Stimulated activated CD8-positive, alpha-beta memory T cell treated with anti-CD3 and anti-CD28 coated beads, Interleukin-4, amount 100 ng/mL, for 24 hours (primary cell): ENCODE measurements around the gene ARMH4.
"Not testable (repeated sequence)": the region's sequence is repeated elsewhere in the genome, so short reads cannot be mapped to it uniquely, and the experiment has no call there.

Source experiments
- DNase-seq: peaks from one replicate; pipeline ENCODE4 v3.0.0-alpha.2; 2020; ENCODE audit warnings: low read depth

ARMH4 gene

DNA sequence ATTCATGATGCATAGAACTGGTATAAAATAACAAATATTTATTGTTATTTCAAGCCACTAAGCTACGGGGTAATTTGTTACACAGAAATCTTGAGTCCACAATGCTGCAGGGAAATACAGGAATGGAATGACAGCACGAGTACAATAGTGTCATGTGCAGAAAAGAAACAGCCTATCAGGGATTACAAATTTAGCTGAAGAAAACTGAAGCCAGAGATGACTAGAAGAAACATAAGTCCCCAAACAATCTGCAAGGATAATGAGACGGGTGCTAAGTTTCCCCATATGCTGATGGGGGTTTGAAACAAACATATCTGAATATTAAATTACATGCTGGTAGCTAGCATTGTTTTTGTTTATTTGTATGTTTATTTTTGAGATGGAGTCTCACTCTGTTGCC lies 8.9 kb downstream of the ARMH4 start:
- no peak for DNase-seq

DNA sequence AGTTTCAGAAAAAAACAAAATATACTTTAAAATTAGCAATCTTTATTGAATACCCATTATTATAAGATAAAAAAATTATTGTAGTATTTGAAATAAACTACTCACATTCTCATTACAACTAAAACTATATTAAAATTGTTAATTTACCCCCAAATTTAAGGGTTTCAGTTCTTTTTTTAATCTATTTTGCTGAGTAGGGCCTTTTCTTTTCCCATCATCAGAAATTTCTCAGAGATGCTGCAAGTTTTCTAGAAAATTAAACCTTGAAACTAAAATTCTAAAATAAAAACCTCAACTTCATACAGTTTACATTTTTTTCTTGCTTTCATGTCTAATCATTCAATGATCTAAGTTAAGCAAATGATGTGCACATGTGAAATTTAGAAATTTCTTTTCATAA lies 10.1 kb downstream of the ARMH4 start:
- no peak for DNase-seq

DNA sequence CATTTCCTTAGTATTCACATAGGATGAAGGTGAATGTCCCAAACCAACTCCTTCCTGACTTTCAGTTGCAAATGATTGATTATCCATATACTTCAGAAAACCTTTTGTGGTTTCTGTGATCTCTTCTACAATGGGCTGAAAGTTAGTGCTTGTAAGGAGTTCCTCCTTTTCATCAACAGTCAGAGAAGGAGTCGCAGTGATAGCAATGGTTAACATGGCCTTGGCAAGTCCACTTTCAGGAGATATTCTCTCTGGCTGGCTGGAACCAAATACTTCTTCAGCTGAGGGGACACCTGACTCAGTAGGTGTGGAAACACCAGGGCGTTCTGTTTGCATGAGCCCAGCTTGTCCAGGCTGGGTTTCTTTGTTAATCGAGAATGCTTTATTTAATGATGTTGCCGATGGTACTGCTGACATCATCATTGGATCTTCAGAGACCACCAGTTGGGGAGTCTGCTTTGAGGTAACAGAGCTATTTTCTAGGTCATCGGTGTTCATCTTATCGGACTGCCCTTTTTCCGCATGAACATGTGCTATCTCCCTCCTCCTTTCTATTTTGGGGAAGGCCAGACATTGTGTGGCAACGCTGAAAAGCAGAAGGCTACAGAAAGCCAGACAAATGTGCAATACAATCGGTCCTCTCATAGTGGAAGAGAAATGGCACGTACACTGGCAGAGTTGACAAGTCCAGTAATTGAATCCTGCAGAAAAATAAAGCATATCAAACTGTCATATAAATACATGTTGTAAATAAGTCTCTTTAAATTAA lies 13.1 kb downstream of the ARMH4 start:
- no peak for DNase-seq

DNA sequence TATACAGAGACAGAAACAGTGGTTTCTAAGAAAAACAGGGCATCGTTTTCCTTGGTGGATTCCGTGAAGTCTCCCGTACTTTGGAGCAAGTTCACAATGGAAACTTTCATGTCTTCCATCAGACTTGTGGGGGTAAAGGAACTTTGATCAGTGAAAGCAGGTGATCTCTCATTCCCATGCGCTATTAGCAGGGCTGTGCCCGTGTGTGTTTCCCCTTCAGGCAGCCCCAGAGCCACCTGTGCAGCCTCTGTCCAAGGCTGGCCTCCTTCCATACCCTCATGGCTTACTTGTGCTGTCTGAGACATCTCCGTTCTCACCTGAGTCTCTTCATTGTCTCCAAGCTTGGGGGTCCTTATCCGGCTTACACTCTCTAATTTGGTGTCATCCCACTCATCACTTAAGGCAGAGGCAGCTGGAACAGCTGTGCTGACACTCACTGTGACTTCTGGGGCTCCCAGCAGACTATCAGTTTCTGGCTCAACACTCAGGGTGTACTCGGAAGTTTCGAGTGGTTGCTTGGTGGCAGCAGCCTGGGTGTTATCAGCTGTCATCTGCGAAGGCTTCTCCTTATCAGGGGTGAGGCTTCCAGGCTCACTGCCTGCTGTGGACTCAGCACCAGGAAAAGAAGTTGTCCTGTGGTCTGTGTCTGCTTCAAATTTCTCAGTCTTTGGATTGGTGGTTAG lies 13.8 kb downstream of the ARMH4 start:
- no peak for DNase-seq

DNA sequence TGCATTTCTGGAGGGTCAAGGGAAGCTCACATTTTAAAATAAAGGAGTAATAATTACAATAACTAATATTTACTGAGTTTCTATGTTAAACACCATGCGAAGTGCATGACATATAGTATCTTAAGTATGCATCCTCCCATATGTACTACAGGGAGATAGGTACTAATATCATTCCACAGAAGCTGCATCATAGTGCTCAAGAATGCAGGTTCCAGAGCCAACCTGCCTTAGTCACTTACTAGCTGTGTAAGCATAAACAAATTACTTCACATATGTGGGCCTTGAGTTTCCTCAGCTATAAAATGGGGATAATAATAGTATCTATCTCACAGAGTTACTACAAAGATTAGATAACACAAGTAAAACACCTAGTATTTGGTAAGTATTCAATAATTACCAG lies 18.3 kb downstream of the ARMH4 start:
- no peak for DNase-seq

DNA sequence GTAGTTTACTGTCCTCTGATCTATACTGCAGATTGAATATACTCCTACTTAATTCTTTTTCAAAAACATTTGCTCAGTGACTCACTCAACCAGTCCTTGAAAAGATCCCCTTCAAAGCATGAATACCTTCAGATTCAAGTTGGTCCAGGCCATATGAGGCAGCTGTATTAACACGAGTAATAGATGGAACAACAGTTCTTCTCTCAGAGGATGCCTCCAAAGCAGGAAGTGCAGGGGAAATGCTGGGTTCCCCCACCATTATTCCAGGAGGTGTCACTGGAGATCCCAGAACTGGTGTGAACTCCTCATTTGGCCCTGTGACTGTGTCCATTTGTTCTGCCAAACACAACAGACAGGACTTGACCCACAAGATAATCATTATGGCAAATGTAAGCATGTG lies 20.6 kb downstream of the ARMH4 start:
- no peak for DNase-seq

DNA sequence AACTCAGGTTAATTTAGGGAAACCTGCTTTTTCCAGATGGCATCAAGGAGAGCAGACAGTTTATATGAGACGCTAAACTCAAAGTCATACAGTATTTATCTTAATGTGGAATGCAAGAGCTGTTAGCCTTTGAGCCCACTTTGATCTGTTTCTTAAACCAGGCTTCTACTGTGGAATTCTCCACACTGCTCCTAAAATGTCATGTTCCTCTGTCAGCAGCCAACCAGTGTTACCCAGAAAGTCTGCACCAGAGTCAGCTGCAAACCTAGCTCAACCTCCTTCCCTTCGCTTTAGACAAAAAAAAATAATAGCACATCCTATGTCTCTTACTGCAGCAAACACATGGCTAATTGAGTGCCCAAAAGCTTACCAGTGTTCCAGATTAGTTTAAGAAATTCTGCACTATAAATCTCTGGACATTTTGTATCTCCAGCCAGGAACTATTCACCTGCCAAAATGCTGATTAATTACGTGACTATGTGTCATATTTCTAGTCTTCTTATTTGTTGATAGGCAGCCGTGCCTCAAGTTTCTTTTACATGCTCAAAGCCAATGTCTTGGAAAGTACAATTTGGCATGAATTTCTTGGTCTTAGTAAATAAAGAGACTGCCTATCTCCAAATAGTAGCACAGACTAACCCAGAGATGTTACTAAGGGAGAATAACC lies 21.8 kb downstream of the ARMH4 start:
- DNase-seq, result no peak

DNA sequence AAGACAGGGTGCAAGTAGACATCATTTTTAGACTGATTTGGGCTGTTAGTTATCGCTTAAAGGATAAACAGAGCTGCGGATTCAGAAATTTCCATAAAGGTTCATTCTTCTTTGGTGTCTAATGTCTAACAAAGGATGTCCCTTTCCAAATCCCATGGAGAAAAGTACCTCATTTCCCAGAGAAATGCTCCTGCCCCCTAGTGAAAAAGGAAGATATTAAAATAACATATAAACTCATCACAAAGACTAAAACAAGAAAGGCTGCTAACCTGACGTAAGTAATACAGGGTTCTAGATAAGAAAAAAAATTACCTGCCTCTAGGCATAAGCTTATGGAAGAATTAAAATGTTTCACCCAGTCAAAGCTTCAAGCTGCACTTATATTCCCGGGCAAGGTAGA lies 22.8 kb downstream of the ARMH4 start:
- DNase-seq, result no peak

DNA sequence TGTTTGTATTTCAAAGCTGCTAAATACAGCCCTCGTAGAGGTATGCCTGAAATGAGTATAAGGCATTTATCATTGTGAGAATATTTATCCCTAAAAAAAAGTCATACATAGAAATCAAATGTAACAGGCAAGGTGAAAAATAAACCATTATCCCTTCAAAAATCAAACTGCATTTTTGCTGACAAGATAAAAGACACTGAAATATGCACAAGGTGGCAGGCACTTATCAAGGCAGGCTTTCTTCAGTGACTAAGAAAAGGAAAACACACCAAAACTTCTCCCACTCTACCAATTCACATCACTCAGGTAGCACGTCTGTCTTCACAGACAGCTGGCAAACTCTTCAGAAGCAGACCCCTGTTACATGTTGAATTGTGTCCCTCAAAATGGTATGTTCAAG lies 23.6 kb downstream of the ARMH4 start:
- DNase-seq, result no peak

DNA sequence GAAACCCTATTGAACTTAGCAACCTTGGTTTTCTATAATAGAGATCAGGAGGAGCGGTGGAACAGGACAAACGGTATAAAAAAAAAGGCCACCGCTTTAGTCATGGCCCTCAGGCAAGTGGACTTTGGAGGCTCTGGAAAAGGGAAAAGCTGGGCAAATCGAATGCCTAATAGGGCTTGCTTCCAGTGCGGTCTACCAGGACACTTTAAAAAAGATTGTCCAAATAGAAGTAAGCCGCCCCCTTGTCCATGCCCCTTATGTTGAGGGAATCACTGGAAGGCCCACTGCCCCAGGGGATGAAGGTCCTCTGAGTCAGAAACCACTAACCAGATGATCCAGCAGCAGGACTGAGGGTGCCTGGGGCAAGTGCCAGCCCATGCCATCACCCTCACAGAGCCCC lies 29.5 kb downstream of the ARMH4 start:
- DNase-seq, result not testable (repeated sequence)

DNA sequence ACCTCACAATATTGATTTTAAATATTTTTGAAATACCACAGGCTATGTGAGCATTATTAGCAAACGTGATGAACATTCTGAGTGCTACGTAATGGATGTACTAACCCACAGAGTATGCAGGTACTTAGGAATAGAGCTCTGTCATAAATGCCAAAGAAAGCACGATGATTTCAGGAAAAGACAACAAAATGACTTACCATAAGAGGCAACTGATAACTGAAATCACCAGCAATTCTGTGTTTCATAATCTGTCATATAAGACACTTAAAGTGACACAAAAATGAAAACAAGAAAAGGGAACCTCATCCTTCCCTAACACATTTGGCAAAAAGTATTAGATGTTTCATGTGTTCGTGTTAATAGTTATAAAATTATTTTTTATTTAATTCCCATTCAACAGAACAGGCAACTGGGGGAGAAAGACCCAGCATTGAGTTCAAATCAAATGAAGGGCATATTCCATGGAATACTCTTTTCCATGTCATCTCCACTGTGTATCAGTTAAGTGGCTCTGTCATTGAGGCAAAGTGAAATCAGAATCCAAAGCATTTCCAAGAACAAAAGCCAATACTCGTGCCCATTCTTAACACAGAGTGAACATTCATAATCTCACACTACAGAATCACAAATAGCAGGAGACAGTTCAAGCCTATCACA lies 30.4 kb downstream of the ARMH4 start:
- DNase-seq, result no peak

DNA sequence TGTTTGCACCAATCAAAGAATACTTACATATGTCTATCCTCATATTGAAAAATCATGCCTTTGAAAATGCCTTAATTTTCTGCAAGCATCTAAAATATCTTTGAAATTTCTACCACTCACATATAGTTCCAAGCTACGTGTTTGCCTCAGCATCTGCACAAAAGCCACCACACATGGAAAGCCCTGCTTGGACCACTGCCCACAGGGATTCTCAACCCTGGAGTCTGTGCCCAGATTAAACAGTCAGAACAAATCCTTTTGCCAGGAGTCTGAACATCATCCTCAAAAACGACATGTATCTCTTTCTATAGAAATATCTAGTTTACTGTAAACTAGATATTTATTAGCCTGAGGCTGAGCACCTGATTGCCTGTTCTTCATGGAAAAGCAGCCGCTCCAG lies 32.6 kb downstream of the ARMH4 start:
- DNase-seq, result no peak

DNA sequence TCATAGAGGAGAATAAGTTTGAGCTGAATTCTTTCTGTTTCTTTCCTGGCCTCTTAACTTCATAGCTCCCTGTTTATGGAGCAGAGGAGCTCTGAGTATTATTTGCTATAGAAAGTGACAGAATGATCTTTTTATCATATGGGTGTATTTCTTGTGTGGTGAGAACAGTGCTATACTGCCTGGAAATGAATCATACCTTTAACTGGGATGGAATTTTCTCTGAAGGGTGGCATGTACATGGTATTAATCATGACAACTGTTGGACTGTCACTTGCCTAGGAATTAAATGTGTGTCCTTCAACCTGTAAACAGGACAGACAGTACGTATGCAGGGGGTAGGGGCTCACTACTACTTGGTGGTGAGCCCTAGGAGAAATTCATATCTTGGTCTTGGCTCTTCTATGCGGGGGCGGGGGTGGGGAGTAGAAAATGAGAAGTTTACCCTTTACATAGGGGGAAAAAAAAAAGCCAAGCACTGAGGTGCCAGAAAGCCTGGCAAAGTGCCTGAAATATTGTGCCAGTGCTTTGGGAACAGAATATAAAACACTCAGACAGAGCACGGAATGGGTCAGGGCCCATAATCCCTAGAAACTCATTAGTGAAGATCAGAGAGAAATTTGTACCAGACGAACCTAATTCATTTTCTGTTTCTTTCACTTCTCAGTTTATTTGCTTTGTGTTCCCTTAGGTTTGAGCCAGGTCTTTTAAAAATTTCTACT lies 33.8 kb downstream of the ARMH4 start:
- DNase-seq, result no peak

DNA sequence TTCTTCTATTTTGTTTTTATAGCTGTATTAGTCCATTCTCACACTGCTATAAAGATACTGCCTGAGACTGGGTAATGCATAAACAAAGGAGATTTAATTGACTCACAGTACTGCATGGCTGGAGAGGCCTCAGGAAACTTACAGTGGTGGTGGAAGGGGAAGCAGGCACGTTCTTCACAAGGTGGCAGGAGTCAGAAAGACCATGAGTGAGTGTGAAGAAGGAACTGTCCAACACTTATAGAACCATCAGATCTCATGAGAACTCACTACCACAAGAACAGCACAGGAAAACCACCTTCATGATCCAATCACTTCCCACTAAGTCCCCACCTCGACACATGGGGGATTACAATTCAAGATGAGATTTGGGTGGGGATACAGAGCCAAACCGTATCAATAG lies 42.3 kb downstream of the ARMH4 start:
- DNase-seq, result no peak

DNA sequence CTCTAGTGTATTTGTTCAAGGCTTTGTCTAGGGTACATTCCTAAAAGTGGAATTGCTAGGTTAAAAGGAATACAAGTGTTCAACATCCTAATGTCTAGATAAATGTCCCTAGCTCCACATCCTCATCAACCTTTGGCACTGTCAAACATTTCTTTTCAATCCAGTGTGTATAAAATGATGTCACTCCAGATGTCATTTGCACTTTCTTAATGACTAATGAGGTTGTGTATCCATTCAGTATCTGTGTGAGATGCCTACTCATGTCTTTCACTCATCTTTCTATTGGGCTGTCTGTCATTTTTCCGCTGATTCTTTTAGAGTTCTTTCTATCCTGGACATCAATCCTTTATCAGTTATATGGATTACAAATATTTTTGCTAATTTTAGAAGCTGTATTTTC lies 43.3 kb downstream of the ARMH4 start:
- DNase-seq, result no peak

DNA sequence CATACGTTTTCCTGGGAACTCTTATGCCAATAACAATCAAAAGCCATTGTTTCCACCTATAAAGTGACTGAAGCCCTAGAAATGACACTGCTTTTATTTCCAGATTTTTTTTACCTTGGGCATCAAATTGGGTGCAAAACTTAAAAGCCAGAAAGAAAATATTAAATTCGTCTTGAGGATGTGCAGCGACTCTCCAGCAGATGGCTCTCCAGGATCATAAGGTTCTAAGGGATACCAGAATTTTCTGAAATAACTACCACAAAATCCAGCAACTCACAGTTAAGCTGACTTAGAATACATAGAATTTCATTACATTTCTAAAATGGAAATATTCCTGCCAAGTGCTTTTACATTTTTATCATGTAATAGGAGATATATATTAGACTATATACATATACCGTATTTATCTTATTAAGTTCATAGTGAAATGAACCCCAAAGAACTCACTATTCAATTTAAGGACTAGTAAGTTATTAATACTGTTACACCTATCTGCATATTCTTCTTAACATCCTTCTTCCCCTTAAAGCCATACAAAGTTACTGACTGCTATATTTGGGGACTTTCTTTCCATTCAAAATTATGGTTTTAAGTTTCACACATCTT lies 44.0 kb downstream of the ARMH4 start:
- DNase-seq, result no peak

DNA sequence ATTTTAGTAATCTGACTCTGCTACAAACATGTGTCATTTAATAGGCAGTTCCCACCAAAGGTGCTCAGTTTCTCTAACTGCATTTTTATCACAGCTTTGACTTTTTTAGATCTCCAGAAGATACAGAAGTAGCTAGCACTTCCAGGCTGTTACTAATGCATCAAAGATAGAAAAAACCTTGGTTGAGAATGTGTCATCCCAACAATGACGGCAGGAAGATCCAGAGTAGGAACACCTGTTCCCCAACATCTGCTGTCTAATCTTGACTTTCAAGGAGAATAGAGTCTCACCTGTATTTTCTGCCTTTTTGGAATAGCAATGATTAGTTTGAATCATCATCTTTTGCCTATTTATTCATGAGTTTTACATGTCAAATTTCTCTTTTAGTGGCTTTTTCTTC lies 45.0 kb downstream of the ARMH4 start:
- DNase-seq, result no peak

DNA sequence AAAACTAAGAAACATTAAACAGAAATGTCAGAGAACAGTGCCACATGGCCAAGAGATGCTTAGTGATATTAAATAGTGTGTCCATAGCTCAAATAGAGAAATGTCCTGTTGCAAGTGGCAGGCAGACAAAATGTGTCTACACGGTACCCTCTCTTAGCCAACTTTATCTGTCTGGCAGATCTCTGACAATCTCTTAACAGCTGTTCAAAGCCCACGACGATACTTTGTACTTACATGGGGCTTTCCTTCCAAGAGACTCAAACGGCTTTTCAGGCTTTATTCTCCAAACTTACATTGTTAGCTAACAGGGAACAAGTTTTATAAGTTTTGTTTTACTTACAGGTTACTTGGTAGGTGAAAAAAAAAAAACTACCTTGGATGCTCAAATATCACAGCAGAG lies 45.6 kb downstream of the ARMH4 start:
- DNase-seq, result no peak

DNA sequence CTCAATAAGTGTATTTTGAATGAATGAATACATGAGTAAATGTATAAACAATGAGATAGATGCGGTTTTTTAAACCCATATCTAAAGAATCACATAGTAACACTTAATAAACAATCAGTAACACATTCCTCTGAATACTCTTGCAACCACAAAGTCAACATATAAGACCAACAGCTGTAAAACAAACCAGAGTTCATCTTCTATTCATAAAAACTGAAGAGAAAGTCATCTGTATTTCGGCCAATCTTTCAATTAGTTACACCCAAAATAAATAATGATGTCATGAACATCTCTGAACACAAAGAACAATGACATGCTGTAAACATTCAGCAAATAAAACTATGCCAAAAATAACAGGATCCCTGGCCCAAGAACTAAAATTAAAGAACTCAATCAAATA lies 47.2 kb downstream of the ARMH4 start:
- no peak for DNase-seq

DNA sequence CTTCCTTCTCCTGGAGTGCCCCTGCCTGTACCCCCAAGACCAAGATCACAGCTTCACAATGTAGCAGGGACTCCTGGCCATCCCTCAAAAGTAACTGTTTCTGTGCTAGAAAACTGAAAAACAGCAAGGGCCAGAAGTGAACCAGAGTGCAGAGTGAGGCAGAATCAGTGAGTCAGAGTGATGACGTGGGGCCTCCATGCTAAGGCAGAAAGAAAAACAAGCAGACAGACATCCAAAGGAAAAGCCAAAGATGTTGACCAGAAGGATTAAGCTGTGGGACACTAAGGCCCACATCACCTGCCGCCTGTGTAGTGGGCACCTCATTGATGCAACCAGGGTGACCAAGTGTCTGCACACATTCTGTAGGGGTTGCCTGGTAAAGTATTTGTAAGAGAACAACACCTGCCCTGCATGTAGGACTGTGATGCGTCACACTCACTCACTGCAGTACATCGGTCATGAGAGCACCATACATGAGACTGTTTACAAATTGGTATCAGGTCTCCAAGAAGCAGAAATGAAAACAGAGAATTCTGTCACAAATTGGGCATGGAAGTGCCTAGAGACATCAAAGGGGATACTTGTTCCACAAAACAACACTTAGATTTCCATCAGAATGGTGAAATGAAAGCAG lies 51.2 kb downstream of the ARMH4 start:
- no peak for DNase-seq

DNA sequence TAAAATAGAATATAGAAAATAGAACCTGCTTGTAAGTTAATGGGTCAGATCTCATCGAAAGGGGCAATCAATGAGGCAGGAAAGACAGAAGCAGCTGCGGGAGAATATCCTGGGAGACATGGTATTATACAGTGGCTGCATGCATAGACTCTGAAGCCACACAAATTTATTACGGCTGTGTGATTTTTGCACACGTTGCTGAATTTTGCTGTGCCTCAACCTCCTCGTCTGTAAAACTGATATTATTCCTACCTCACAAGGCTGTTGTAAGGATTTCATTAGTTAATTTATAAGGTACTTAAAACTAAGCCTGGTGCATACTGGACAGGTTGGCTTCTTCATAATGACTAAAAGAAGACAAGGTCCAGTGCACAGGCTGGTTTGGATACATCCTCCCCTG lies 52.3 kb downstream of the ARMH4 start:
- no peak for DNase-seq
